GM15510 (cell line): ENCODE data around the gene ADGRL3.

ENCODE experiments used
- POLR2A ChIP-seq: IDR thresholded peaks from 3 replicates; pipeline ENCODE4 v1.6.1; 2011; ENCODE audit warnings: borderline replicate concordance; ENCODE audit not compliant: insufficient read length; ENCODE audit errors: extremely low read depth

ADGRL3 gene

GRCh38 chr4:61831987-61832386, 631.9 kb downstream of the ADGRL3 start:
- no peak for TF ChIP-seq POLR2A

- TF ChIP-seq POLR2A: no peak
Measured at GRCh38 chr4:61837395-61837794, 637.3 kb downstream of the ADGRL3 start.

GRCh38 chr4:61838072-61838471, 637.9 kb downstream of the ADGRL3 start:
- TF ChIP-seq POLR2A: no peak

GRCh38 chr4:61841714-61842113, 641.6 kb downstream of the ADGRL3 start:
- TF ChIP-seq POLR2A: no peak

- no peak for TF ChIP-seq POLR2A
Measured at GRCh38 chr4:61851126-61851525, 651.0 kb downstream of the ADGRL3 start.

GRCh38 chr4:61853041-61853440, 652.9 kb downstream of the ADGRL3 start:
- no peak for TF ChIP-seq POLR2A

GRCh38 chr4:61860376-61860775, 660.2 kb downstream of the ADGRL3 start:
- no peak for TF ChIP-seq POLR2A

- TF ChIP-seq POLR2A: no peak
Measured at GRCh38 chr4:61864286-61864685, 664.2 kb downstream of the ADGRL3 start.

GRCh38 chr4:61866378-61867030, 666.4 kb downstream of the ADGRL3 start:
- TF ChIP-seq POLR2A: no peak

GRCh38 chr4:61872983-61873382, 672.9 kb downstream of the ADGRL3 start:
- TF ChIP-seq POLR2A: no peak

- no peak for TF ChIP-seq POLR2A
Measured at GRCh38 chr4:61877266-61877665, 677.1 kb downstream of the ADGRL3 start.

- no peak for TF ChIP-seq POLR2A
Measured at GRCh38 chr4:61877893-61878292, 677.8 kb downstream of the ADGRL3 start.

GRCh38 chr4:61882381-61882780, 682.3 kb downstream of the ADGRL3 start:
- TF ChIP-seq POLR2A: no peak

GRCh38 chr4:61886131-61886530, 686.0 kb downstream of the ADGRL3 start:
- no peak for TF ChIP-seq POLR2A

- no peak for TF ChIP-seq POLR2A
Measured at GRCh38 chr4:61889117-61889516, 689.0 kb downstream of the ADGRL3 start.

GRCh38 chr4:61890321-61890720, 690.2 kb downstream of the ADGRL3 start:
- no peak for TF ChIP-seq POLR2A

GRCh38 chr4:61891953-61892352, 691.8 kb downstream of the ADGRL3 start:
- TF ChIP-seq POLR2A: no peak
